CD4-positive, alpha-beta T cell treated with Interleukin-12 subunit alpha and Interleukin-12 subunit beta, for 1 hour (primary cell): Measurements from ENCODE around the gene RLF.
A peak's percentile ranks its signal among the peaks of the same experiment; 100 is the strongest.

Experiments used
- DNase-seq: peaks from one replicate; pipeline ENCODE4 v3.0.0-alpha.2; 2020

The RLF gene

DNA sequence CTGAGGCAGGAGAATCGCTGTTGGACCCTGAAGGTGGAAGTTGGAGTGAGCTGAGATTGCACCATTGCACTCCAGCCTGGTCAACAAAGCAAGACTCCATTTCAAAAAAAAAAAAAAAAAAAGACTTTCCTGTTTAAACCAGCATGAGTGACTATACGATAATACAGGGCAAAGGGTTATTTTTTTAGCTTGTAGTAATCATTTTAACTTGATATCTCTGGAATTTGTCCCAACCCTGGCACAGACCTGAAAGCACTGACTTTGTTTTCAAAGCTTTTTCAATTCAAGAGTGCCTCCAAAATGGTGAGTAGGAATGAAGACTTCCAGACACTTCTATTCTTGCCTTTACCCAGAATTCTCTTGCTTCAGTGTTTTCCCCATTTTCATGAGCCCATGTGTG is 82.2 kb downstream of the RLF start:
- no peak for DNase-seq

DNA sequence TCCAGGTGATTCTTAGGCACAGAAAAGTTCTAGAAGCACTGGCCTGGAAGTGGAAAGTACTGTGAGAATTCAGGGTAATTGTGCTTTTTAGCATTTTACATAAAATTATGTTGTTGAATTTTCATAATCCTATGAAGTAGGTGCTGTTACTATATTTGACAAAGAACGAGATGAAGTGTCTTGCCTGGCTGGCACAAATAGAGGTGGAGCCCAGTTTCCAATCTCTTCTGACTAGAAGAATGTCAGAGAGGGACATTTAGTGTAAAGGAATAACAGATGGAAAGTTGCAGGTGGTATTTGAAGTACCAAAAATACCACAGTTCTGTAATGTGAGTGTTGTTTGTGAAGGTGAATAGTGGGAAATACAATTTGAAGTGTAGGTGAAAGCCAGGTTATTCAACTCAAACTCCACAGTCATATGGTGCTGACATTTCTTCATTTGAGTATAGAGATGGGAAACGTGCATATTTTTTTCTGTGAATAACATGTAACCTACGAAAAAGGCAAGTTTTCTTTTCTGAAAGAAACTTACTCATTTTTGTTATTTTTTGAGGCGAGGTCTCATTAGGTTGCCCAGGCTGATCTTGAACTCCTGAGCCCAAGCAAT is 83.1 kb downstream of the RLF start:
- no peak for DNase-seq

DNA sequence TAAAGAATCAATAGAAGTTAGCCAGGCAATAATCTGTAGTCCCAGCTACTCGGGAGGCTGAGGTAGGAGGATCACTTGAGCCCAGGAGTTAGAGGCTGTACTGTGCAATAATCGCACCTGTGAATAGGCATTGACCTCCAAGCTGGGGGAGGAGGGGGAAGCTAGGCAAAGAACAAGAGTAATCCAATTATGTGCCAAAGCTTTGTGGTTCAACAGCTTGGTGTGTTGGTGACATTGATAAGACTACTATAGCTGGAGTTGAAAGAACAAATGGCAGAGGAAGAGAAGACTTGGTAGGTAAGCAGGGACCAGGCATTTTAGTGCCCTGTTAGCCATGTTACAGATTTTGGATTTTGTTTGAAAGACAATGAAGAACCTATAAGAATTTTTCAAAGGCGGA is 84.5 kb downstream of the RLF start:
- DNase-seq = no peak

DNA sequence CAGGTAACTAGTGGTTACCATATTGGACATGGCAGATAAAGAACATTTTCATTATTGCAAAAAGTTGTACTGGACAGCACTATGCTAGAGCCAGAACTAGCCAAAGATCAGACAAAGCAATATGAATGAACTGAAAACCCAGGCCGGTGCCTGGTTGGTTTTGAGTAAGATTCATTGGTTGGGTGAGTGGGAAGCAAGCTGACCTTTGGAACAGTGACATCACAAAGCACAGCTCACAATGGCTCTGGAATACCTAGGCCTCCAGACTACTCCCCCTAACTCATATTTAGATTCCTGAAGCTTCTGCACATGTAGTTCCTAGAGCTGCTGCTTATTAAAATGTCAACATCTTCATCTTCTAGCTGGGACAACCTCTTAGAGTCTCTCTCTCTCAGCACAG is 86.5 kb downstream of the RLF start, which contains the start of gene TMCO2:
TMCO2 (plus strand) TSS at position 283 of the 400 bp plus-strand sequence; CDS start at position 340, 57 bp downstream.
- no peak for DNase-seq

DNA sequence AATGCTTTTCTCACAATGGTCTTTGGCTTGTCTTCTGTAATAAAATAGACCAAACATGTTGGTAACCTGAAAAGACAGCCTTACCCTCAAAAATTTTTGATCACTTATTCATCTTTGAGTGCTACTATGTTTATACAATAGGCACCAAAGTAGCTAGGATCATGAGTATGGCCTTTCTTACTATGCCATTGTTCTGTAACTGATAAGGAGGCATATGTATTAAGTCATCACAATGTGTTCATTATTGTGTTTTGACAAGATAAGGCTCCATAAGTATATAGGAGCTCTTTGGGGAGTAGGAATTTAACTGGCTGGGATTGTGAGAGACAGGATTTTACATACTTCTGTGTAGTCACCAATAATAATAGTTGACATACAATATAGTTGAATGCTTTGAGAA is 87.2 kb downstream of the RLF start:
- DNase-seq = no peak

DNA sequence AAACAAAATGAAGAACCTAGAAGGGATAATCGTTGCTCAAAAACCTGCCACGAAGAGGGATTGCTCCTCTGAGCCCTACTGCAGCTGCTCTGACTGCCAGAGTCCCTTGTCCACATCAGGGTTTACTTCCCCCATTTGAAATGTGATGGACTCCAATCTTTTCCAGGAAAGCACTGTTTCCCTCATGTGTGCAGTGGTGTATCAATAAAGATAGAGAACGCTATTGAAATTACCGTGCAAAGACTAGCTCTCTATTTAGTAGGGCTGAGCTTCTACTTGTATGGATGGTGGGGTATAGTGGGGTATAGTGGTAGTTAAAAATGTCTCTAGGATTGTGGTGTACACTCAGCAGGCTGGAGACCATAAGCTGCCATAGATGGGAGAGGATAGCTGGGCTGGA is 90.3 kb downstream of the RLF start:
- no peak for DNase-seq

DNA sequence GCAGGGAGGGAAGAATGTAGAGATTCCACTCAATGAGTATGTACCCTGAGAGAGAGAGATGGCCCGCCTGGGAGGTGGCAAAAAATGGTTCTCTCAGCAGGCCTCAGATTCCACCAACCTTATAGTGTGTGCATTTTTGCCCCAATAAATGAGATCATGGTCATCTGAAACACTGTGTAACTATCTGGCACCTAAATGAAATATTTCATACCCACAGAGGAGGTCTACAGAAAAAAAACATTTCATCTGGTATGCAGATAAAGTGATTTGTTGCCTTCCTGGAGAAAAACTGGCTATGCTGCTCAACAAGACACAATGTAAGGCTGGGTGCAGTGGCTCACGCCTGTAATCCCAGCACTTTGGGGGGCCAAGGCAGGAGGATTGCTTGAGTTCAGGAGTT is 91.4 kb downstream of the RLF start:
- no peak for DNase-seq

DNA sequence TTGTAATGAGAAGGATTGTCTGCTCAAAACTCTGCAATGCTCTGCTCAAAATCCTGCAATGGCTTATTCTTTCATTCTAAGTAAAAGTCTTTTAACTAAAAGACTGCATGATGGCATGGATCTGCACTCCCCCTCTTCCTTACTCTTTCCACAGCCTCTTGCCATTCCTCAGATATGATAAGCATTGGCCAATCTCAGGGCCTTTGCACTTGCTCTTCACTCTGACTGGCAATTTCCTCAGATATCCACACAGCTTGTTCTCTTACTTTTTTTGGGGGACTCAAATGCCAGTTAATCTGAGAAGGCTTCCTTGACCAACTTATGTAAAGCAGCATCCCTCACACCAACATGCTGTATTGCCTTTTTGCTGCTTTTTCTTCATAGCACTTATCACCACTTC is 94.0 kb downstream of the RLF start:
- no peak for DNase-seq

DNA sequence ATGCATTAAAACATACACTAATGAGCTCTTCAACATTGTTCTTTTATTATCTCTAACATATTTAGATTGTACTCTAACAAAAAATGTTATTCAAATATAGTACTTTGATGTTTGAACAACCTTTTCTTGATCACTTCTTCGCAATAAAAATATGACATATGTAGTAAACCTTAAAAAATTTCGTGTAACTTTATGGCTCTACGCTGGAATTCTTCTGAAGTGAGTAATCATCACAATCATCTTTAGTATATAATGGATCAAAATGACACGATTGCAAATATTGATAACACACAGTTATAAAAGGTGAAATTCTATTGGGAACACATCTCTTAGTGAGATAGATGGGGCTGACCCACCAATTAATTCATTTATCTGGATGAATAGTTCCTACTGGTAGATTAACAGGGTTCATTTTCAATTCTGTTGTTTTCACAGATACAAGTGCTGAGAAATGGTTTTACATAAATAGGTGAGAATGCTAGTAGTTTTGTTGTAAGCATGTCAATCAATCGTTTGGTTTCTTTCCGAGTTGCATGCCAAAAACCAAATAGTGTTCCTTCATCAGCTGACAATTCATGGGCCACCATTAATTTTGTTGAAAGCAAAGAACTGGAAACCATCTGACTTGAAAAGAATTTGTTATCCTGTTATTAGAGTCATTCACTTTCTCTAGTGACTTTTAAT is 95.4 kb downstream of the RLF start:
- no peak for DNase-seq

DNA sequence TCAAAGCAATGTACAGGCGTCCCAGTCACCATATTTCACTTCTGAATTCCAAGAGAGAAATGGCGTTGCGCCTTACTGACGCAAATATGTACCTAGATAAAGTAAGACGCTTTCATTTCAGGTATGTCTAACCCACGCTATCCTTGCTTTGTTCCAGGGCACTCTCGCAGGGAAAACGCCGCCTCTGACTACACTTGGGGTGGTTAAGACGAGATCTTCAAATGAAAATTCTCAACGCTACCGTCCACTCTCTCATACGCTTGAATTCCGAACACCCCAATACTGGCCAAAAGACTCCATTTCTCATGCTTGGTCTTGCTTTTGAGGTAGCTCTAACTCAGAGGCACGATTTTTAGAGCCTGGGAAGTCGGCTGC is 96.1 kb downstream of the RLF start:
- no peak for DNase-seq

DNA sequence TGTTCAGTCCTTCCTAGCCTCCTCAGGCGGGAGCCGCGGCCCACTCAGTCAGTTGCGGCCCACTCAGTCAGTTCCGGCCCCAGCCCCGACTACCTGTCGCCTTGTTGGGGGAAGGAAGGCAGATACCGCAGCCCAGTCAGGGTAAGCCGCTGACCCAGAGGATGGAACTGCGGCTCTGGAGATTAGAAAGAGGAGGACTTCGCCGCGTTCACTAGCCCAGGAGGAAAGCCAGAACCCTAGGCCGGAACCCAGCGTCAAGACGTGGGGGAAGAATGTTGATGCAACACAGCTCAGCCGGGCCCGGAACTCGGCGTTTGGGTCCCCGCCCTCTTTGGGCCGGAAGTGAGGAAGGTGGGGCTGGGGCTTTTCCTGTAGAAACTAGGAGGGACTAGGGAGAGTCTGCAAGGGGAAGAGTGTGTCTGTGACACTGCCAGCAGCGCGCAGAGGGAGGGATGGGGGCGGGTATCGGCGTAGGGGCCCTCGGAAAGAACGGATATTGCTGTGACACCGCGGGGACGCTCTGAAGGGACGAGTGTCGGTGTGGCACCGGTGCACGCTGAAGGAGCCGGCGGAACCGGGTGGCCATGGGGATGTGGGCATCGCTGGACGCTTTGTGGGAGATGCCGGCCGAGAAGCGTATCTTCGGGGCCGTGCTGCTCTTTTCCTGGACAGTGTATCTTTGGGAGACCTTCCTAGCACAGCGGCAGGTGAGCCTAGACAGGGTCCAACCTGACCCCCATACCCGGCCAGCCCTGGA is 96.7 kb downstream of the RLF start, which contains the start of gene ZMPSTE24:
ZMPSTE24 (plus strand) TSS at position 549 of the 757 bp plus-strand sequence; CDS start at position 585, 36 bp downstream.
- DNase-seq = peak; percentile 98

DNA sequence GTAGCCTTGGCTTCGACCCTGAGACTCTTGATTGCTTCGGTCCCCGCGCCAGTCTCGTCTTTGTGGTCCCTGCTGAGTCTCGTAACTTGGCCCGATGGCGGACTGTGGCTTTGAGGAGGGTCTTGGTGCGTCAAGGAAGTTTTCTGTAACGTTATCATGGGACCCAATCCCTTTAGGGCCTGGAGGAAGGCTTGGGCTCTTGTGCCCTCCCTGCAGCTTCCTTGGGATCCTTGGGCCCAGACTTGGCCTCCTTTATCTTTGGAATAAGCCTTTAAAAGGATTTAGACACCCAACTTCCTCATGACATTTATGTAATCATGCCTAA is 97.2 kb downstream of the RLF start:
- no peak for DNase-seq

DNA sequence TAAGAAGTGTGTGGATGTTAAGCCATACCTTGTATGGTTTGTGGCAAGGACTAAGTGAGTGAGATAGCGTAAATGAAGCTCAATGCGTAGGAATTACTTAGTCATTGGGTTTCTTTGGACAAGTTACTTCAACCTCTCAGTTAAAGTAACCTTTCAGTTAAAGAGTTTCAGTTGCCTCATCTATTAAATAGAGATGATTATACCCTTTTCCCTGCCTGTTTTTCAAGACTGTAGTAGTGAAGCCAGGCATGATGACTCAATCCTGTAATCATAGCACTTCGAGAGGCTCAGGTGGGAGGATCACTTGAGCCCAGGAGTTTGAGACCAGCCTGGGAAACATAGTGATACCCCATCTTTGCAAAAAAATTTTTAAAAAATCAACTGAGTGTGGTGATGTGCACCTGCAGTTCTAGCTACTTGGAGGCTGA is 103.2 kb downstream of the RLF start:
- DNase-seq = no peak

DNA sequence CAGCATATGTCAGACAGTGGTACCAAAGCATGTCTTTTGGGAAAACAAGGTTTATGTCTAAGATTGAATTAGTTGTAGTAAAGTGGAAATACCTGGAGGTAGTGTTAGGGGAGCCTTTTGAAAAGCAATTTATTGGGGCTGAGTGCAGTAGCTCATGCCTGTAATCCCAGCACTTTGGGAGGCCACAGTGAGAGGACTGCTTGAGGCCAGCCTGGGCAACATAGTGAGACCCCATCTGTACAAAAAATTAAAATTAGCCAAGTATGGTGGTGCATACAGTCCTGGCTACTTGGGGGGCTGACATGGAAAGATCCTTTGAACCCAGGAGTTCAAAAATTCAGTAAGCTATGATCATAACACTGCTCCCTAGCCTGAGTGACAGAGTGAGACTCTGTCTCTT is 104.1 kb downstream of the RLF start:
- DNase-seq = no peak

DNA sequence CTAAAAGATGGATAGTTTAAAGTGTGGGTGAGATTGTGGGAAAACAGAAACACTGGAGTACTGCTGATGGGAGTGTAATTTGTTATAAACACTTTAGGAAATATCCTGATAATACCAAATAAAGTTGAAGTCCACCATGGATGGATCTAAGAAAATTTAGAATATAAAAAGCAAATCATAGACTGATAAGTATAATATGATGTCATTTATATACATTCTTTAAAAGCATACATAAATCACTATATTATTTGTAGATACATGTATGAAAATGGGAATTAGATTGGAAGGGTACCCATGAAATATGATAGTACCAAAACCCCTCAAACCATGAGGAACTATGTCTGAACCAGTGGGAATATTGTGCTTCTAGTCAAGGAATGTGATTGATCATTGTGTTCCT is 104.7 kb downstream of the RLF start:
- no peak for DNase-seq

DNA sequence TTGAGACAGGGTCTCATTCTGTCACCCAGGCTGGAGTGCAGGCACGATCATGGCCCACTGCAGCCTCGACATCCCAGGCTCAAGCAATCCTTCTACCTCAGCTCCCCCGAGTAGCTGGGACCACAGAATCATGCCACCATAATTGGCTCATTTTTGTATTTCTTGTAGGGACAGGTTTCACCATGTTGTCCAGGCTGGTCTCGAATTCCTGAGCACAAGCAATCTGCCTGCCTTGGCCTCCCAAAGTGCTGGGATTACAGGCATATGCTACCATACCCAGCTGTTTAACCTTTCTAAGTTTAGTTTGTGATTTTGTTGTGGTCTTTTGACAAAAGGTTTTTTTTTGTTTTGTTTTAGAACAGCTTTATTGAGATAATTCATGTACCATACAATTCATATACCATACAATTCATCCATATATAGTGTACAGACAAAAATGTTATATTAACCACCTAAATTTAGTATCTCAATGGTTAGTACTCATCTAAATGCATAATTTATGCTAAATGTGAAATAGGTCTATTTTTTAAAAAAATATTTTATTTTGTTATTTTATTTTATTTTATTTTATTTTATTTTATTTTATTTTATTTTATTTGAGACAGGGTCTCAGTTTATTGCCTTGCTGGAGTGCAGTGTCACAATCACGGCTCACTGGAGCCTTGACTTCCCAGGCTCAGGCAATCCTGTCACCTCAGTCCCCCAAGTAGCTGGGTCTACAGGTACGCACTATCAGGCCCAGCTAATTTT is 105.8 kb downstream of the RLF start:
- no peak for DNase-seq

DNA sequence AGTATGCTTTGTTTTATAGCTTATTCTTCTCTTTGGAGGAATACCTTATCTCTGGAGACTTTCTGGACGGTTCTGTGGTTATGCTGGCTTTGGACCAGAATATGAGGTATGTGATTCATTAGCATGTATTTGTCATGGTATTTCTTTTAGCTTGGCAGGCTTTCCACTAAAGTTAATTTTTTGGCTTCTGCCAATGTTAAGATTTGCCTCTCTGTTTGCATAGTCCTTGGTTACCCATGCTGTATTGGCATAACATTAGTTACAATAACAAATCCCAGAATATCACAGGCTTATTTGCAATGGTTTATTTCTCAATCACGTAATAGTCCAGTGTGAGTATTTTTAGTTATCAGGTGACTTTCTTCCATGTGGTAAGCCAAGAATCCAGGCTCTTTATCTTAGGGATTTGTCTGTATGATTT is 106.6 kb downstream of the RLF start:
- no peak for DNase-seq

DNA sequence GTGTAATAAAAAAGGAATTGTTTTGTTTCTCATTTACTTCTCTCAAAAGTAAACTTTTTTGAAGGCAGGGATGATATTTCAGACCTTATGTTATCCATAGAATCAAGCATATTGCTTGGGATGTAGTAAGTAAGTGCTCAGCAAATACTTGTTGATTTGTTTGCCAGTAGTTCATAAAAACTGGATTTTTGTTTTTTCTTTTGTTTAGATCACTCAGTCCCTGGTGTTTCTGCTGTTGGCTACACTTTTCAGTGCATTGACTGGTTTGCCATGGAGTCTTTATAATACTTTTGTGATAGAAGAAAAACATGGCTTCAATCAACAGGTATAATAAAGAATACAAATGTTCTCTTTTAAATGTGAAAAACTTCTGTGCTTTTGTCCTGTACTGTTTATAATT is 107.0 kb downstream of the RLF start:
- DNase-seq = no peak

DNA sequence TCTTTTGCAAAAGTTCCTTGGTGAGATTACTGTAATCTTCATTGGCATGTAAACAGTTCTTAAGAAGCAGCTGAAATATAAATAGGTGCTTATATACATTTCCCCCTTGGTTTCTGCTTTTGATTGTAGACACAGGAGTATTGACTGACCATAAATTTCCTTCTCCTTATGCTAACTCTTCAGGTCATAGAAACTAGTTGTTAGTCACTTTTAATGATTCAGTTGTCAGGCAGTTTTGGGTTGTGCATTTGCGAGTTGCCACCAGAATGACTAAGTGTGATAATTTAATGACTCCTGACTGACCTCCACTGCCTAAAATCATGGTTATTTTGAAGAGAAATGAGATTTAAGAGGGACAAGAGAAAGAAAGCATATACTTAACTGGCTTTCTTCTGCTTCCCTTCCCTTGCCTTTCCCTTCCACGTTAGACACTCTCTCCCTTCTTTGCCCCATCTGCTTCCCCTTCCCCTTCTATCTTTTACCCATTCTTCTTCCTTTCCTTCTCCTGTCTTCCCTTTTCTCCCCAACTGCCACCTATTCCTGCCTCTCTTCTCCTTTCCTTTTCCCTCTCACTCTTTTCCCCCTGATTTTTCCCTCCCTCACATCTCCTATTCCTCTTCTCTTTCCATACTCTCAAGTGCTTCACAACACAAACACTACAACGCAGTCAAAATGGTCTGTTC is 109.1 kb downstream of the RLF start:
- no peak for DNase-seq

DNA sequence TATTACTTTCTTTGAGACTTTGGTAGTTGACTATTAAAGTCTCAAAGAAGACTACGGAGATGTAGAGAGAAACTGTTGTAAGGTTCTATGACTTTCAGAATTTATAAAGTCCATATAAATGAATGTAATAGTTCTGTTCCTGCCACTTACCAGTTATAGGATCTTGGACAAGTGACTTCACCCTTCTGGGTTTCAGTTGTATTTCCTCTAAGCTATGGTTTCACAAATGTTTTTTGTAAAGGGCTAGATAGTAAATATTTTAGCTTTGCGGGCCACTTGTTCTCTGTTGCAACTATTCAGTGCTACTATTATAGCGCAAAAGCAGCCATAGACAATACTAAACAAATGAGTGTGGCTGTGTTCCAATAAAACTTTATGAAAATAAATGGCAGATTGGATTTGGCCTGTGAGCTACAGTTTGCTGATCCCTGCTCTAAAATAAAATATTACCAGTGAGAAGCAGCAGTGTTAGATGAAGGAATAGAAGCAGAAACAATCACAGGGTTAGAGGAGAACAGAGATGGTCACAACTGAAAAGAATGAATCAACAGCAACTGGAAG is 111.5 kb downstream of the RLF start:
- DNase-seq = no peak

DNA sequence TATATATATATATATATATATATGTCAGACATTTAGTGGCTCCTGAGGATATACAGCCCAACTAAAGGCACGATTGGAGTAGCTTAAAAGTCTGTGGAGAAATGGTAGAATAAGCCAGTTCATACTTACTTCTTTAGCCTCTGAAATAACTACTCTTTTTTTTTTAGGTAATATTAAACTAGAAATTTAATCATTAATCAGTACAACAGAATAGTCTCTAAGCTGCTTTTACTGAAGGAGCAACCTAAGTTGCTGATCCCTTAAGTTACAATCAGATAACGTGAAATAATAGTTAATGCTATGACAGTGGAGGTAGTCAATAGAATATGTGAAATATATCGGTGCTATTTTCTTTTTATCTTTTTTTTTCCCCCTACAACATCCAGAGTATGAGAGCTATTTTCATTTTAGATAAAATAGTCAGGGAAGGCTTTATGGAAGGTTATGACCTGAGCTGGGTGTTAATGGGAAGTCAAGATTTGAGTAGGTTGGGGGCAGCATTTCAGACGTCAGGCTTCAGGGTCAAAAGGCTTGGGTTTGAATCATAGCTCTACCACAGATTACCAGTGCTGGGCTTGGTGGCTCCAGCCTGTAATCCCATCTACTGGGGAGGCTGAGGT is 112.5 kb downstream of the RLF start:
- no peak for DNase-seq

DNA sequence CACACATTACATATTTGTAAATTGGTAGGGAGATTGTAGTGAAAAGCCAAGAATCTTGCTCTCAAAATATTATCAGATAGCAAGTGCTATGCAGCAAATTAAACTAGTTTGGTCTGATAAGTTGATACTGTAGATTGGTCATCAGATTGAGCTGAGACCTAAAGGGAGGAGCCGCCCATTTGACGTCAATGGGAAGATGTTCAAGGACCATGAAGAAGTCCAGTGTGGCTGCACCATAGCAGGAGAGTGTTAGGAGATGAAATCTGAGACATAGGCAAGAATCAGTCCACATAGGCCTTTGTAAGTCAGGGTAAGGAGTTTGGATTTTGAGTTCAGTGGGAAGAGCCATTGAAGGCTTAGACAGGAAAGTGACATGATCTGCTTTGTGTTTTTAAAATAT is 113.1 kb downstream of the RLF start:
- no peak for DNase-seq
